ENCODE results near the gene MTUS2. TPM values are rescaled to one million over a fixed set of nuclear protein-coding genes. Genes with fewer than 3 reads are reported as not detected.
"Not testable (repeated sequence)": the region's sequence is repeated elsewhere in the genome, so short reads cannot be mapped to it uniquely, and the experiment has no call there.

The MTUS2 gene
- total RNA-seq, 1 donor from 2014 or later, result not detected

DNA sequence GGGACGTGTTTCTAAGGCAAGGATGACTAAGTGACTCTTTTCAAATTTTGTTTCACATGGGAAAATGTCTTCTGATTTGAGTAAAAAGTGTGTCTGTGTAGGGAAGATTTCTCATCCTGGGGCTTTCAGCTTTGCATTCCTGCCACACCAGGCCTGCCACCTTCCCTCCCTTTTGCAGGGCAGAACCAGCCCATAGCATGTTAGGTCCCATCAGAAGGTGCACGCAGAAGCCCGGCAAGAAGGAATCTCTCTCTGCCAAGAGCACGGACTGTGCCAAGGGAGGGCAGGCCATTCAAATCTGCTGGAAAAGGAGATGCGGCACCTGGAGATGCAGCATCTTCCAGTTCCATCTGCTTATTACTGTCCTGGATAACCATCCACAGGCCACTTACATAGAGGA lies 563.3 kb downstream of the MTUS2 start:
- Mint-ChIP-seq H3K27me3 (ENCODE audit: insufficient read depth) (no peaks in the 10 kb centered on the region), H3K4me1 (ENCODE audit: low read depth) (no peaks in the 10 kb centered on the region), H3K36me3 (ENCODE audit: low read depth) (no peaks in the 10 kb centered on the region), H3K4me3 (no peak overlapping the region), H3K9me3 (peaks cover 7% of the 10 kb centered on the region), H3K27ac (no peak overlapping the region)
- intact Hi-C loops (cut with micrococcal nuclease), result no loop called here
- DNase-seq (ENCODE audit: low spot score), result no peak

- H3K4me3 Mint-ChIP-seq, result no peak overlapping the region
- peaks cover under 1% of the 10 kb centered on the region for H3K9me3 Mint-ChIP-seq
- intact Hi-C loops (cut with micrococcal nuclease), result no loop called here
- H3K27ac Mint-ChIP-seq, result no peak overlapping the region
- no peaks in the 10 kb centered on the region for H3K27me3 Mint-ChIP-seq (ENCODE audit: insufficient read depth)
- DNase-seq (ENCODE audit: low spot score), result no peak
- no peaks in the 10 kb centered on the region for H3K4me1 Mint-ChIP-seq (ENCODE audit: low read depth)
- H3K36me3 Mint-ChIP-seq (ENCODE audit: low read depth), result no peaks in the 10 kb centered on the region
Measured at GRCh38 chr13:29384466-29384865, 564.3 kb downstream of the MTUS2 start.

GRCh38 chr13:29384871-29385270 lies 564.7 kb downstream of the MTUS2 start:
- Mint-ChIP-seq H3K36me3 (ENCODE audit: low read depth) (no peaks in the 10 kb centered on the region), H3K27ac (no peak overlapping the region), H3K27me3 (ENCODE audit: insufficient read depth) (no peaks in the 10 kb centered on the region), H3K4me3 (no peak overlapping the region), H3K4me1 (ENCODE audit: low read depth) (no peaks in the 10 kb centered on the region), H3K9me3 (no peaks in the 10 kb centered on the region)
- DNase-seq (ENCODE audit: low spot score), result no peak
- intact Hi-C loops (cut with micrococcal nuclease), result no loop called here

DNA sequence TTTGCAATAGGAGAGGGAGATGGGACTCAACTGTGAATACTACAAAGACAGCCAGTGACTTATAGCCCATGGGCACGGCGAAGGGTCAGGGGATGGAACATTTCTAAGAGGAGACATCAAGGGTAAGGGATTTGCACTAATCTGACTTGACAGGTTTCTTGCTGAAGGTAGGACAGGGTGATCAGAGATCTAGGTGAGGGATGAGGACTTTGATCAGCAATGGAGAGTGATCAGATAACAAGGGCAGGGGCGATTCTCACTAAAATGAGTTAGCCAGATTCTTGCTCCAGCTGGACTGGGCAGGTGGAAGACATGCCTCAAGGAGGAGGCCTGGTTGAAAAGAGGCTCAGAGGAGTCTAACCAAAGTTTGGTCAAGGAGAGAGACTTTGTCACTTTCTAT lies 566.1 kb downstream of the MTUS2 start:
- Mint-ChIP-seq H3K9me3 (no peaks in the 10 kb centered on the region), H3K27ac (no peak overlapping the region), H3K27me3 (ENCODE audit: insufficient read depth) (no peaks in the 10 kb centered on the region), H3K36me3 (ENCODE audit: low read depth) (no peaks in the 10 kb centered on the region), H3K4me3 (no peak overlapping the region), H3K4me1 (ENCODE audit: low read depth) (no peaks in the 10 kb centered on the region)
- intact Hi-C loops (cut with micrococcal nuclease), result no loop called here
- no peak for DNase-seq (ENCODE audit: low spot score)

DNA sequence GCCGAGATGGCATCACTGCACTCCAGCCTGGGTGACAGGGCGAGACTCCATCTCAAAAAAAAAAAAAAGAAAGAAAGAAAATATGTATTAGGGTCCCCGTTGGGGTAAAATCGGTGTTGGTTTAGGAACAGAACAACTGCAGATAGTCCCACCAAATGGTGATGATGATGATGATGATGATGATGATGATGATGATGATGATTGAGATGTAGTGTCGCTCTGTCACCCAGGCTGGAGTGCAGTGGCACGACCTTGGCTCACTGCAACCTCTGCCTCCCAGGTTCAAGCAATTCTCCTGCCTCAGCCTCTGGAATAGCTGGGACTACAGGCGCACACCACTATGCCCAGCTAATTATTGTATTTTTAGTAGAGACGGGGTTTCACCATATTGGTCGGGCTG lies 570.5 kb downstream of the MTUS2 start:
- H3K27me3 Mint-ChIP-seq (ENCODE audit: insufficient read depth); H3K4me3 Mint-ChIP-seq; intact Hi-C loops (cut with micrococcal nuclease); H3K36me3 Mint-ChIP-seq (ENCODE audit: low read depth); H3K4me1 Mint-ChIP-seq (ENCODE audit: low read depth); H3K27ac Mint-ChIP-seq; H3K9me3 Mint-ChIP-seq; DNase-seq (ENCODE audit: low spot score): not testable (repeated sequence)

GRCh38 chr13:29396446-29396845 lies 576.3 kb downstream of the MTUS2 start:
- Mint-ChIP-seq H3K4me1 (ENCODE audit: low read depth) (no peaks in the 10 kb centered on the region), H3K9me3 (no peaks in the 10 kb centered on the region), H3K27me3 (ENCODE audit: insufficient read depth) (peaks cover 8% of the 10 kb centered on the region), H3K27ac (no peak overlapping the region), H3K36me3 (ENCODE audit: low read depth) (no peaks in the 10 kb centered on the region), H3K4me3 (no peak overlapping the region)
- intact Hi-C loops (cut with micrococcal nuclease), result no loop called here
- DNase-seq (ENCODE audit: low spot score), result no peak

GRCh38 chr13:29397265-29397664 lies 577.1 kb downstream of the MTUS2 start:
- intact Hi-C loops (cut with micrococcal nuclease), result no loop called here

GRCh38 chr13:29402166-29402636 lies 582.1 kb downstream of the MTUS2 start:
- Mint-ChIP-seq H3K36me3 (ENCODE audit: low read depth) (no peaks in the 10 kb centered on the region), H3K27me3 (ENCODE audit: insufficient read depth) (peaks cover 8% of the 10 kb centered on the region), H3K27ac (no peak overlapping the region), H3K4me3 (no peak overlapping the region), H3K9me3 (no peaks in the 10 kb centered on the region), H3K4me1 (ENCODE audit: low read depth) (no peaks in the 10 kb centered on the region)
- intact Hi-C loops (cut with micrococcal nuclease), result no loop called here
- DNase-seq (ENCODE audit: low spot score), result no peak

More at GRCh38 chr13:29397265-29397664, 577.1 kb downstream of the MTUS2 start:
- Mint-ChIP-seq H3K27ac (no peak overlapping the region), H3K4me3 (no peak overlapping the region), H3K36me3 (ENCODE audit: low read depth) (no peaks in the 10 kb centered on the region), H3K9me3 (no peaks in the 10 kb centered on the region), H3K27me3 (ENCODE audit: insufficient read depth) (peaks cover 8% of the 10 kb centered on the region), H3K4me1 (ENCODE audit: low read depth) (no peaks in the 10 kb centered on the region)
- DNase-seq (ENCODE audit: low spot score), result no peak

DNA sequence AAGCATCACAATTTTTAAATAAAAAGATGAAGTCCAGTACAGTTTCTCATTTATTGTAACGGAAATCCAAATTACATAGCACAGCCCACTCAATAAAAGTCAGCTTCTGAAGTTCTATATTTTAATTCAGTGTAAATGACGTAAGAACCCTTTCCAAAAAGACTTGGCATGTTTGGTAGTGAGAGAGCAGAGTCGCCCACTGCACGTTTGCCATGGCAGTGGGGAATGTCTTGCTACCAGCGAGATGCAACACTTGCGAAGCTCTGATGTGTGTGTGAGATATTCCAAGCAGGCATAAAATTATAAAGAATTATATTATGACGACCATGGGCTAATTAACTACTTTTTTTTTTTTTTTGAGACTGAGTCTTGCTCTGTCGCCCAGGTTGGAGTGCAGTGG lies 585.3 kb downstream of the MTUS2 start:
- Mint-ChIP-seq H3K4me1 (ENCODE audit: low read depth) (no peaks in the 10 kb centered on the region), H3K27me3 (ENCODE audit: insufficient read depth) (no peaks in the 10 kb centered on the region)

GRCh38 chr13:29411481-29411880 lies 591.3 kb downstream of the MTUS2 start:
- H3K4me1 Mint-ChIP-seq (ENCODE audit: low read depth), result peaks cover 6% of the 10 kb centered on the region
- intact Hi-C loops (cut with micrococcal nuclease), result no loop called here
- DNase-seq (ENCODE audit: low spot score), result no peak
- H3K9me3 Mint-ChIP-seq, result peaks cover 10% of the 10 kb centered on the region
- H3K27ac Mint-ChIP-seq, result no peak overlapping the region
- H3K4me3 Mint-ChIP-seq, result no peak overlapping the region
- H3K27me3 Mint-ChIP-seq (ENCODE audit: insufficient read depth), result no peaks in the 10 kb centered on the region
- no peaks in the 10 kb centered on the region for H3K36me3 Mint-ChIP-seq (ENCODE audit: low read depth)

More for the DNA sequence above, 585.3 kb downstream of the MTUS2 start:
- no peaks in the 10 kb centered on the region for H3K9me3 Mint-ChIP-seq
- no peak overlapping the region for H3K27ac Mint-ChIP-seq
- no peaks in the 10 kb centered on the region for H3K36me3 Mint-ChIP-seq (ENCODE audit: low read depth)
- DNase-seq (ENCODE audit: low spot score), result no peak
- H3K4me3 Mint-ChIP-seq, result no peak overlapping the region
- intact Hi-C loops (cut with micrococcal nuclease), result no loop called here

GRCh38 chr13:29418026-29418425 lies 597.9 kb downstream of the MTUS2 start:
- Mint-ChIP-seq H3K27ac (no peak overlapping the region), H3K9me3 (peaks cover 1% of the 10 kb centered on the region), H3K4me1 (ENCODE audit: low read depth) (no peaks in the 10 kb centered on the region), H3K36me3 (ENCODE audit: low read depth) (no peaks in the 10 kb centered on the region), H3K27me3 (ENCODE audit: insufficient read depth) (peaks cover 8% of the 10 kb centered on the region), H3K4me3 (no peak overlapping the region)
- DNase-seq (ENCODE audit: low spot score), result no peak
- intact Hi-C loops (cut with micrococcal nuclease), result no loop called here

GRCh38 chr13:29421118-29421517 lies 601.0 kb downstream of the MTUS2 start:
- no peak overlapping the region for H3K27ac Mint-ChIP-seq
- DNase-seq (ENCODE audit: low spot score), result no peak
- no peak overlapping the region for H3K4me3 Mint-ChIP-seq
- H3K36me3 Mint-ChIP-seq (ENCODE audit: low read depth), result no peaks in the 10 kb centered on the region
- no peaks in the 10 kb centered on the region for H3K4me1 Mint-ChIP-seq (ENCODE audit: low read depth)
- no peaks in the 10 kb centered on the region for H3K9me3 Mint-ChIP-seq
- intact Hi-C loops (cut with micrococcal nuclease), result no loop called here
- peaks cover 13% of the 10 kb centered on the region for H3K27me3 Mint-ChIP-seq (ENCODE audit: insufficient read depth)

GRCh38 chr13:29422015-29422414 lies 601.9 kb downstream of the MTUS2 start:
- H3K4me3 Mint-ChIP-seq, result no peak overlapping the region
- no peak for DNase-seq (ENCODE audit: low spot score)
- no peaks in the 10 kb centered on the region for H3K9me3 Mint-ChIP-seq
- no peaks in the 10 kb centered on the region for H3K4me1 Mint-ChIP-seq (ENCODE audit: low read depth)
- no peak overlapping the region for H3K27ac Mint-ChIP-seq
- H3K27me3 Mint-ChIP-seq (ENCODE audit: insufficient read depth), result peaks cover 16% of the 10 kb centered on the region
- intact Hi-C loops (cut with micrococcal nuclease), result no loop called here
- no peaks in the 10 kb centered on the region for H3K36me3 Mint-ChIP-seq (ENCODE audit: low read depth)

- Mint-ChIP-seq H3K27ac (no peak overlapping the region), H3K9me3 (no peaks in the 10 kb centered on the region), H3K4me1 (ENCODE audit: low read depth) (no peaks in the 10 kb centered on the region), H3K4me3 (no peak overlapping the region), H3K36me3 (ENCODE audit: low read depth) (no peaks in the 10 kb centered on the region), H3K27me3 (ENCODE audit: insufficient read depth) (peaks cover 25% of the 10 kb centered on the region)
- no peak for DNase-seq (ENCODE audit: low spot score)
- intact Hi-C loops (cut with micrococcal nuclease), result no loop called here
Measured at GRCh38 chr13:29423050-29423449, 602.9 kb downstream of the MTUS2 start.
